ENCODE data around the gene TP53RK.

Gene TP53RK

DNA sequence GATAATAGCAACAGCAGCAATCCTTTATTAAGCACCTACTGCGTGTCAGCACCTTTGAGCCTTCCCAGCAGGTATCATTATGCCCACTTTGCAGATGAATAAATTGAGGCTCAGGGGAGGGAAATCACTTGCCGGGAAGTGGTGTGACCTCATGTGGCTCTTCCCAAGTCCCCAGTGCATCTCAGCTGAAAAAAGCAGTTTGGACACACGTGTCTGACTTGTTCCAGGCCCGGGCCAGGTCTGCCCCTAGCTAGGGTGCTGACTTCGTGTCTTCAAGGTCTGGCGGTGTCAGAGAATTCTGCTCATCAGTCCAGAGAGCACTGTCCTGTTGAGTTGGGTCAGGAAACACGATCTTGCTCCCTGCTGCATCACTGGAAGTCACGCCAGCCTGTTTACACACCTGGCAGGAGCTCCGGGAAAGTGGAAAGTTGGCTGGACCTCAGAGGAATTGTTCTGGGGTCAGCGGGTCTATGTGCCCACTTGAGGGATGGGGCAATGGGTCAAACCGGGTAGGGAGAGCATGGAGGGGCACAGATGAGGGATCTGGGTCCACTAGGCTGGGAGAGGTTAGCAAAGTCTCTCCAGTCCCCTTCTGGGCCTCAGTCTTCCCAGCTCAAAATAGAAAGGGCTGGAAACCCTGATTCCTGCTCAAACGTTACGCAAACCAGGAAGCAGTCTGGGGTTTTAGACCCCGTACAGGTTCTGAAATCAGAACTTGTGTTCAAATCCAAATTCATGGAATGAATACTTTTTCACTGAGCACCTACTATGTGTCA, 48.5 kb downstream of the TP53RK start:
- Histone ChIP-seq H3K4me1 (ENCODE audit: insufficient read depth, low read length) (no peaks in the 10 kb centered on the region), H3K4me3 (ENCODE audit: low read depth in 1 of 2, low read length in 2 of 2) (no peak overlapping the region), H3K9me3 (ENCODE audit: low read length) (no peaks in the 10 kb centered on the region), H3K9ac (ENCODE audit: low read length) (no peak overlapping the region), H3K27me3 (ENCODE audit: control insufficient read depth in 1 of 2, insufficient read depth in 2 of 2, low read length in 2 of 2) (no peaks in the 10 kb centered on the region), H3K36me3 (ENCODE audit: insufficient read depth, low read length) (no peaks in the 10 kb centered on the region), H3K27ac (ENCODE audit: low read depth, low read length) (no peak overlapping the region)

DNA sequence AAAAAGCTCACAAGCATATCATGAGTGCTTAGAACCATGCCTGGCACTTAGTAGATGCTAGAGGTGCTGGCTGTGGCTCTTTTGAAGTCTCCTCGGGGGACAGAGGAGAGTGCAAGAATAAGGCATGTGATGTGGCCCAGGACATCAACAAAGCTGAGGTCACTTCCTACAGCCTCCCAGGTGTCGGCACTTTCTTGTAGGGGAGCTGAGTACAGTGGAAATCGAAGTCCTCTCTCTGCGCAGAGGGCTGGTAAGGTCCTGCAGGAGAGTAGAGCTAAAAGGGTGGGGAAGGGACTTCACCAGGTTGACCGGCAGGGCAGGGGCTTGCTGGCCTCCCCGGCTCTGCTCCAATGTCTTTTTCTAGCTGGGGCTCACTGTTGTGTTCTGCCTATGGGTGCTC, 49.2 kb downstream of the TP53RK start:
- Histone ChIP-seq H3K36me3 (ENCODE audit: insufficient read depth, low read length) (no peaks in the 10 kb centered on the region), H3K9me3 (ENCODE audit: low read length) (no peaks in the 10 kb centered on the region), H3K9ac (ENCODE audit: low read length) (no peak overlapping the region), H3K27ac (ENCODE audit: low read depth, low read length) (no peak overlapping the region), H3K4me3 (ENCODE audit: low read depth in 1 of 2, low read length in 2 of 2) (no peak overlapping the region), H3K27me3 (ENCODE audit: control insufficient read depth in 1 of 2, insufficient read depth in 2 of 2, low read length in 2 of 2) (no peaks in the 10 kb centered on the region), H3K4me1 (ENCODE audit: insufficient read depth, low read length) (no peaks in the 10 kb centered on the region)

DNA sequence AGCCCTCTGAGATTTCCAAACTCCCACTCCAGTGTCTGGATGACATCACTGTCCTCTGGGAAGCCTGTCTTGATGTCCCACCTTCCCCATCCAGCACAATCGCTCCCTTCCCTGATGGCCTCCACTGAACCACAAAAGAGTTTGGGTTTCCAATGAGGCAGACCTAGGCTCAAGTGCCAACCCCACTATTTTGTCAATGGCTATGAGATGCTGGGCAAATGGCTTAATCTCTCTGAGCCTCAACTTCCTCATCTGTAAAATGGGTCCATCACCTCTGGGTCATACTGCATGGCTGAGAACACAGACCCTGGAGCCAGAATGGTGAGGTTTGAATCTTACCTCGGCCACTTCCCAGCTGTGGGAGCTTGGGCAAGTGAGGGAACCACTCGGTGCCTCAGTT, 49.7 kb downstream of the TP53RK start:
- no peak overlapping the region for H3K4me3 ChIP-seq (ENCODE audit: low read depth in 1 of 2, low read length in 2 of 2)
- no peak overlapping the region for H3K9ac ChIP-seq (ENCODE audit: low read length)
- no peaks in the 10 kb centered on the region for H3K9me3 ChIP-seq (ENCODE audit: low read length)
- H3K36me3 ChIP-seq (ENCODE audit: insufficient read depth, low read length) = no peaks in the 10 kb centered on the region
- no peak overlapping the region for H3K27ac ChIP-seq (ENCODE audit: low read depth, low read length)
- no peaks in the 10 kb centered on the region for H3K4me1 ChIP-seq (ENCODE audit: insufficient read depth, low read length)
- H3K27me3 ChIP-seq (ENCODE audit: control insufficient read depth in 1 of 2, insufficient read depth in 2 of 2, low read length in 2 of 2) = no peaks in the 10 kb centered on the region

DNA sequence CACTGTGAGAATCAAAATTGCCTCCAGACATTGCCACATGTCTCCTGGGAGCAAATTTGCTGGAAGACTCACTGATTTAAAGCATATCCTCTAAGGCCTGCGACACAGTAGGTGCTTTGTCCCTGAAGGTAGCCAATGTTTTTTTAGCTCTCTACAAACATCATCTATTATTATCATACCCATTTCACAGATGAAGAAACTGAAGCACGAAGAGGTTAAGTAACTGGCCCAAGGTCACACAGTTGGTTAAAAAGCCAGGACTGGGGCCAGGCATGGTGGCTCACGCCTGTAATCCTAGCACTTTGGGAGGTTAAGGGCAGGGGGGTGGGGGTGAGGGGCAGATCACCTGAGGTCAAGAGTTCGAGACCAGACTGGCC, 50.4 kb downstream of the TP53RK start:
- no peak overlapping the region for H3K4me3 ChIP-seq (ENCODE audit: low read depth in 1 of 2, low read length in 2 of 2)
- H3K9ac ChIP-seq (ENCODE audit: low read length) = no peak overlapping the region
- H3K9me3 ChIP-seq (ENCODE audit: low read length) = no peaks in the 10 kb centered on the region
- H3K27ac ChIP-seq (ENCODE audit: low read depth, low read length) = no peak overlapping the region
- no peaks in the 10 kb centered on the region for H3K4me1 ChIP-seq (ENCODE audit: insufficient read depth, low read length)
- H3K27me3 ChIP-seq (ENCODE audit: control insufficient read depth in 1 of 2, insufficient read depth in 2 of 2, low read length in 2 of 2) = no peaks in the 10 kb centered on the region
- no peaks in the 10 kb centered on the region for H3K36me3 ChIP-seq (ENCODE audit: insufficient read depth, low read length)

DNA sequence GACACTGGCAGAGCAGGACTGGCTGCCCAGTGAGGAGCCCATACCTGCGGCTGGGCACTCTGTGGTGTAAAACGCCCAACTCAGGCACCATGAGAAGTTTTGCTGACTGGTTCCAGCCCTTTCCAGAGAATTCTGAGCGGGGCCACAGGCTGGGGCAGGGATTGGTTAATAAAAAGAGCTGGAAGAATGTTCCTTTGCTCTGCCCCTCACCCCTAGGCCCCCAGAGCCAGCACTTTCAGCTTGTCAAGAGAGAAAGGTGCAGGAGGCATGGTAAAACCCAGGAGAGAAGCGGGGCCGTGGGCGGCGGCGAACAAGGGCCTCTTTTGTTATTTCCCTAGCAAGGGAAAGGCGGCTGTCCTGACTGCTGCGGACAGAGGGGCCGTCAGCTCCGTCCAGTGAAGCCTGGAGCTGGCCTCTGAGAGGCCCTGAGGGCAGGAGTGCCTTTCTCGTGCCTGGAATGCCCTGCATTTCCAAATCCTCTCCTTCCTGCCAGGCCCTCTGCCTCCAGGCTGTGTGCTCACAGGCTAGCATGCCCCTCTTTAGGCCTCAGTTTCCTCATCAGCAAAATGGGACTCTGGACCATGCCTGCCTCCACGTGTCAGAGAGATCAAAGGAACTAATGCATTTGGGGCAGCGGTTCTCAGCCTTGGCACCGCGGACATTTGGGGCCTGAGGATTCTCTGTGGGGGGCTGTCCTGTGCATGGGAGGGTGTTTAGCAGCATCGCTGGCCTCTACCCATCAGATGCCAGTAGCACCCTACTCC, 50.9 kb downstream of the TP53RK start:
- no peak overlapping the region for H3K27ac ChIP-seq (ENCODE audit: low read depth, low read length)
- H3K36me3 ChIP-seq (ENCODE audit: insufficient read depth, low read length) = no peaks in the 10 kb centered on the region
- no peaks in the 10 kb centered on the region for H3K9me3 ChIP-seq (ENCODE audit: low read length)
- no peak overlapping the region for H3K4me3 ChIP-seq (ENCODE audit: low read depth in 1 of 2, low read length in 2 of 2)
- no peaks in the 10 kb centered on the region for H3K4me1 ChIP-seq (ENCODE audit: insufficient read depth, low read length)
- H3K27me3 ChIP-seq (ENCODE audit: control insufficient read depth in 1 of 2, insufficient read depth in 2 of 2, low read length in 2 of 2) = no peaks in the 10 kb centered on the region
- no peak overlapping the region for H3K9ac ChIP-seq (ENCODE audit: low read length)

DNA sequence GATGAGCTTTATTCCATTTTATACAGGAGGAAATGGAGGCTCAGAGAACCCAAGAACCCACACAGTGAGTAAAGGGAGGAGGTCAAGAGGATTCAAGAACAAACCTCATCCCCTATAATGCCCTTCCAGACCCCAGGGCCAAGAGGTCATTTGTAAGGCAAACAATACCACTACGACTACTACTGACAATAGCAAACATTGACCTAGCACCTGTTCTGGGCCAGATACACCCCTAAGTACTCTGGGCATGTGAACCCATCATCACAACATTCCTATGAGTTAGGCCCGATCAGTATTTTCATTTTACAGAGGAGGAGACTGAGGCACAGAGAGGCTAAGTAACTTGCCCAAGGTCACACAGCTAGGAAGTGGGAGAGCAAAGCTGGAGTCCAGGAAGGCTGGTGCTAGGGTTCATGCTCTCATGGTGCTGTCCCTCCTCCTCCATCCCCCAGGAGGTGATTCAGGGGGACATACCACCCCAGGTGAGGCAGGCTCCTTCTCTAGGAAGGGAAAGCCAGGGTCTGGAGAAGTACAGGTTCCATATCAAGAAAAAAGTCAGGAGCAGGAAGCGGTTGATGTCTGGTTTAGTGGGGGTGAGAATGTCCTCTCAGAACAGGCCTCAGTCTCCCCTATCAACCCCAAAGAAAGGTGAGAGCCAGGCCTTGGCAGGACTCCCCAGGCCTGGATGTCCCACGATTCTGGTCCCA, 51.7 kb downstream of the TP53RK start:
- Histone ChIP-seq H3K27me3 (ENCODE audit: control insufficient read depth in 1 of 2, insufficient read depth in 2 of 2, low read length in 2 of 2) (no peaks in the 10 kb centered on the region), H3K4me3 (ENCODE audit: low read depth in 1 of 2, low read length in 2 of 2) (no peak overlapping the region), H3K9ac (ENCODE audit: low read length) (no peak overlapping the region), H3K4me1 (ENCODE audit: insufficient read depth, low read length) (no peaks in the 10 kb centered on the region), H3K27ac (ENCODE audit: low read depth, low read length) (no peak overlapping the region), H3K9me3 (ENCODE audit: low read length) (no peaks in the 10 kb centered on the region), H3K36me3 (ENCODE audit: insufficient read depth, low read length) (no peaks in the 10 kb centered on the region)

DNA sequence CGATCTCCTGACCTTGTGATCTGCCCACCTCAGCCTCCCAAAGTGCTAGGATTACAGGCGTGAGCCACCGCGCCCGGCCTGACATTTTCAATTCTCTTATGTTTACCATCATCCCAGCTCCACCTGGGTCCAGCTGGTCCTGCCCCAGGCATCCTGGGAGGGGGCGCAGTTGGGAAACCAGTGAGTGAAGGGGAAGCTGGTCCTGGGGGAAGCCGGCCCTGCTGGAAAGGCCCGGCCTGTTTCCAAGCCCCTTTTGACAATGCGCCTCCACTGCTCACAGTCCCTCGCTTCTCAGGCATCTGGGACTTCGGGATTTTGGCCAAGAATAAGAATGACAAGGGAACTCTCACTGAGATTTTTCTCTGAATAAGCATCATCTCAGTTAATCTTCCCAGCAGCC, 52.2 kb downstream of the TP53RK start:
- Histone ChIP-seq H3K4me3 (ENCODE audit: low read depth in 1 of 2, low read length in 2 of 2) (no peak overlapping the region), H3K9me3 (ENCODE audit: low read length) (no peaks in the 10 kb centered on the region), H3K27me3 (ENCODE audit: control insufficient read depth in 1 of 2, insufficient read depth in 2 of 2, low read length in 2 of 2) (no peaks in the 10 kb centered on the region), H3K36me3 (ENCODE audit: insufficient read depth, low read length) (no peaks in the 10 kb centered on the region), H3K9ac (ENCODE audit: low read length) (no peak overlapping the region), H3K27ac (ENCODE audit: low read depth, low read length) (no peak overlapping the region), H3K4me1 (ENCODE audit: insufficient read depth, low read length) (no peaks in the 10 kb centered on the region)

DNA sequence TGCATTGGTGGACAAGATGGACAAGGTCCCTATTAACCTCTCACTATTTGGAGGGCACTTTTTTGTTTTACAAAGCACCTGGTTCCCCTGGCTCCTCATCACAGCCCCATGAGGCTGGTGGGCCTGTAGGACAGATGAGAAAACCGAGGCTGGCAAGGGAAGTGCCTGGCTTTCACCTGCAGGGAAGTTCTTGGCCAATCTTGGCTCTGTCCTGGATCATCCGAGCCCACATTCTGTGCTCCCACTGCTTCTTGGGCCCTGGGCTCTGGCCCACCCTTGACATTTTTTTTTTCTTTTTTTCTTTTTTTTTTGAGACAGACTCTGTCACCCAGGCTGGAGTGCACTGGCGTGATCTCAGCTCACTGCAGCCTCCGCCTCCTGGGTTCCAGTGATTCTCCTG, 52.7 kb downstream of the TP53RK start:
- no peak overlapping the region for H3K27ac ChIP-seq (ENCODE audit: low read depth, low read length)
- H3K27me3 ChIP-seq (ENCODE audit: control insufficient read depth in 1 of 2, insufficient read depth in 2 of 2, low read length in 2 of 2) = no peaks in the 10 kb centered on the region
- no peak overlapping the region for H3K9ac ChIP-seq (ENCODE audit: low read length)
- H3K4me1 ChIP-seq (ENCODE audit: insufficient read depth, low read length) = no peaks in the 10 kb centered on the region
- H3K9me3 ChIP-seq (ENCODE audit: low read length) = no peaks in the 10 kb centered on the region
- H3K4me3 ChIP-seq (ENCODE audit: low read depth in 1 of 2, low read length in 2 of 2) = no peak overlapping the region
- H3K36me3 ChIP-seq (ENCODE audit: insufficient read depth, low read length) = no peaks in the 10 kb centered on the region

DNA sequence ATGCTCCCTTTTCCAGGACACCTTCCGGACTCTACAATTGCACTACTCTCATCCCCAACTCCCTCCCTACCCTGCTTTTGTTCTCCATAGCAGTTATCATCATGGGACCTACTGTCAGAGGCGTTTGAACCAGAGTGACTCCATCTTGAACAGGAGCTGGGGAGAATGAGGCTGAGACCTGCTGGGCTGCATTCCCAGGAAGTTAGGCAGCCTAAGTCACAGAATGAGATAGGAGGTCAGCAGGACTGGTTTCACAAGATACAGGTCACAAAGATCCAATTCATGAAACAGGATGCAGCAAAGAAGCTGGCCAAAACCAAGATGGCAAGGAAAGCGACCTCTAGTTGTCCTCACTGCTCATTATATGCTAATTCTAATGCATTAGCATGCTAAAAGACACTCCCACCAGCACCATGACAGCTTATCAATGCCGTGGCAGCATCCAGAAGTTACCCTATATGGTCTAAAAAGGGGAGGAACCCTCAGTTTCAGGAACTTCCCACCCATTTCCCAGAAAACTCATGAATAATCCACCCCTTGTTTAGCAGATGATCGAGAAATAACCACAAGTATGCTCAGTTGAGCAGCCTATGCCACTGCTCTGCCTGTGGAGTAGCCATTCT, 53.6 kb downstream of the TP53RK start:
- no peaks in the 10 kb centered on the region for H3K9me3 ChIP-seq (ENCODE audit: low read length)
- no peak overlapping the region for H3K4me3 ChIP-seq (ENCODE audit: low read depth in 1 of 2, low read length in 2 of 2)
- no peak overlapping the region for H3K9ac ChIP-seq (ENCODE audit: low read length)
- H3K36me3 ChIP-seq (ENCODE audit: insufficient read depth, low read length) = no peaks in the 10 kb centered on the region
- H3K27ac ChIP-seq (ENCODE audit: low read depth, low read length) = no peak overlapping the region
- no peaks in the 10 kb centered on the region for H3K4me1 ChIP-seq (ENCODE audit: insufficient read depth, low read length)
- no peaks in the 10 kb centered on the region for H3K27me3 ChIP-seq (ENCODE audit: control insufficient read depth in 1 of 2, insufficient read depth in 2 of 2, low read length in 2 of 2)

DNA sequence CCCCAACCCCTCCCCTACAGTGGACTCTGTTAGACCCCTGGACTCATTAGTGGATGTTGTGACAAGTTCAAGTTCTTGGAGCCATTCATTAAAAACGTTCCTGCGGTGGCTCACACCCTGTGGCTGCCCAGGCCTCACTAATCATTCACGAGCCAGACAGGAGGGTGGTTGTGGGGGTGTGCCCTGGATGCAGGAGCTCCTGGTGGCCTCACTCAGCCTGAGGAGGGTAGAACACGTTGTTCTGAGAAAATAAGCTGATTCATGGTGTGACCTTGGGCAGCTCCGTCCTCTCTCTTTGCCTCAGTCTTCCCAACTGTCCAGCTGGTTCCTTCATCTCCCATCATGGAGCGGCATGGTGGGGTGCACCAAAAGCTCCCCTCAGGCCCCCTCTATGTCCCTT, 54.7 kb downstream of the TP53RK start:
- Histone ChIP-seq H3K9me3 (ENCODE audit: low read length) (no peaks in the 10 kb centered on the region), H3K4me1 (ENCODE audit: insufficient read depth, low read length) (no peaks in the 10 kb centered on the region), H3K4me3 (ENCODE audit: low read depth in 1 of 2, low read length in 2 of 2) (no peak overlapping the region), H3K27me3 (ENCODE audit: control insufficient read depth in 1 of 2, insufficient read depth in 2 of 2, low read length in 2 of 2) (no peaks in the 10 kb centered on the region), H3K27ac (ENCODE audit: low read depth, low read length) (no peak overlapping the region), H3K9ac (ENCODE audit: low read length) (no peak overlapping the region), H3K36me3 (ENCODE audit: insufficient read depth, low read length) (no peaks in the 10 kb centered on the region)

Data from muscle layer of colon (tissue), 2 donors.